OCI-LY3 (cell line): ENCODE measurements around the gene CD4.

ENCODE experiments used
- CTCF ChIP-seq: fragments of 200-600, 300-600 bp; sonication (generic); IDR thresholded peaks from 2 replicates; pipeline ENCODE4 v1.5.1; 2014; ENCODE audit warnings: antibody characterized with exemption, low read length, low read depth
- EZH2phosphoT487 ChIP-seq: fragments of 200-600 bp; shearing (Covaris generic); IDR thresholded peaks from 2 replicates; pipeline ENCODE4 v1.6.1; 2018; ENCODE audit warnings: antibody characterized with exemption, mixed run types, low read depth

GRCh38 chr12:6790496-6791150, 1.3 kb downstream of the CD4 start:
- TF ChIP-seq CTCF (no peak), EZH2phosphoT487 (no peak)
